Measurements from ENCODE around the gene SSBP3. TPM values are rescaled to one million over a fixed set of nuclear protein-coding genes. Genes with fewer than 3 reads are reported as not detected.

The SSBP3 gene
- polyA plus RNA-seq, 1 of the 3 experiments (the other 2 are of a cell fraction): 26.2 TPM

GRCh38 chr1:54284781-54285529 is 121.2 kb downstream of the SSBP3 start:
- Histone ChIP-seq H4K20me1 (ENCODE audit: insufficient read depth) (peaks cover 4% of the 10 kb centered on the region; the same call in 1 of the 2 replicates), H3K9ac (no peak overlapping the region), H3K27me3 (ENCODE audit: insufficient read depth) (no peaks in the 10 kb centered on the region), H3K9me2 (no peaks in the 10 kb centered on the region), H3K9me3 (no peaks in the 10 kb centered on the region), H3K79me2 (ENCODE audit: insufficient read depth) (peaks cover 7% of the 10 kb centered on the region; the same call in 1 of the 2 replicates), H2AFZ (ENCODE audit: low read depth) (no peak overlapping the region), H3K27ac (ENCODE audit: low read depth in 2 of 2, low read length in 1 of 2) (no peak overlapping the region), H3K4me3 (ENCODE audit: low read depth in 2 of 2, low read length in 1 of 2) (no peak overlapping the region), H3F3A (replicated peaks; ENCODE audit: insufficient read depth) (no peaks in the 10 kb centered on the region), H3K4me2 (no peak overlapping the region), H3K36me3 (replicated peaks in 1 of 2; ENCODE audit: control insufficient read depth in 1 of 2, insufficient read depth in 2 of 2, low read length in 1 of 2) (peaks cover 6 to 7% of the 10 kb centered on the region in 2 experiments), H3K4me1 (ENCODE audit: control insufficient read depth in 1 of 2, insufficient read depth in 2 of 2, low read depth in 1 of 2, low read length in 1 of 2) (peaks cover 13 to 54% of the 10 kb centered on the region in 2 experiments; a peak in 3 of 4 replicates)
- WGBS (ENCODE audit: low lambda C conversion rate): 93% methylated on average over 10 of the region's 10 CpGs
- DNase-seq: no peak
- ChIA-PET POLR2A (no interaction called here), CTCF (interaction anchor here (0.9 to 3.4 kb wide), 2 partner anchors 12 to 21 kb away, joined by 3 to 13 read pairs; no protein-coding TSS in a partner anchor)
- TF ChIP-seq, protein P1, sequence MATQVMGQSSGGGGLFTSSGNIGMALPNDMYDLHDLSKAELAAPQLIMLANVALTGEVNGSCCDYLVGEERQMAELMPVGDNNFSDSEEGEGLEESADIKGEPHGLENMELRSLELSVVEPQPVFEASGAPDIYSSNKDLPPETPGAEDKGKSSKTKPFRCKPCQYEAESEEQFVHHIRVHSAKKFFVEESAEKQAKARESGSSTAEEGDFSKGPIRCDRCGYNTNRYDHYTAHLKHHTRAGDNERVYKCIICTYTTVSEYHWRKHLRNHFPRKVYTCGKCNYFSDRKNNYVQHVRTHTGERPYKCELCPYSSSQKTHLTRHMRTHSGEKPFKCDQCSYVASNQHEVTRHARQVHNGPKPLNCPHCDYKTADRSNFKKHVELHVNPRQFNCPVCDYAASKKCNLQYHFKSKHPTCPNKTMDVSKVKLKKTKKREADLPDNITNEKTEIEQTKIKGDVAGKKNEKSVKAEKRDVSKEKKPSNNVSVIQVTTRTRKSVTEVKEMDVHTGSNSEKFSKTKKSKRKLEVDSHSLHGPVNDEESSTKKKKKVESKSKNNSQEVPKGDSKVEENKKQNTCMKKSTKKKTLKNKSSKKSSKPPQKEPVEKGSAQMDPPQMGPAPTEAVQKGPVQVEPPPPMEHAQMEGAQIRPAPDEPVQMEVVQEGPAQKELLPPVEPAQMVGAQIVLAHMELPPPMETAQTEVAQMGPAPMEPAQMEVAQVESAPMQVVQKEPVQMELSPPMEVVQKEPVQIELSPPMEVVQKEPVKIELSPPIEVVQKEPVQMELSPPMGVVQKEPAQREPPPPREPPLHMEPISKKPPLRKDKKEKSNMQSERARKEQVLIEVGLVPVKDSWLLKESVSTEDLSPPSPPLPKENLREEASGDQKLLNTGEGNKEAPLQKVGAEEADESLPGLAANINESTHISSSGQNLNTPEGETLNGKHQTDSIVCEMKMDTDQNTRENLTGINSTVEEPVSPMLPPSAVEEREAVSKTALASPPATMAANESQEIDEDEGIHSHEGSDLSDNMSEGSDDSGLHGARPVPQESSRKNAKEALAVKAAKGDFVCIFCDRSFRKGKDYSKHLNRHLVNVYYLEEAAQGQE (IDR thresholded peaks at IDR 0.05; ENCODE audit: low read depth, low read length): no peak
- TF ChIP-seq MXI1 (IDR thresholded peaks at IDR 0.05; ENCODE audit: low read depth, low read length) (no peak), NRF1 (IDR thresholded peaks at IDR 0.05; ENCODE audit: low read depth, low read length) (no peak)

DNA sequence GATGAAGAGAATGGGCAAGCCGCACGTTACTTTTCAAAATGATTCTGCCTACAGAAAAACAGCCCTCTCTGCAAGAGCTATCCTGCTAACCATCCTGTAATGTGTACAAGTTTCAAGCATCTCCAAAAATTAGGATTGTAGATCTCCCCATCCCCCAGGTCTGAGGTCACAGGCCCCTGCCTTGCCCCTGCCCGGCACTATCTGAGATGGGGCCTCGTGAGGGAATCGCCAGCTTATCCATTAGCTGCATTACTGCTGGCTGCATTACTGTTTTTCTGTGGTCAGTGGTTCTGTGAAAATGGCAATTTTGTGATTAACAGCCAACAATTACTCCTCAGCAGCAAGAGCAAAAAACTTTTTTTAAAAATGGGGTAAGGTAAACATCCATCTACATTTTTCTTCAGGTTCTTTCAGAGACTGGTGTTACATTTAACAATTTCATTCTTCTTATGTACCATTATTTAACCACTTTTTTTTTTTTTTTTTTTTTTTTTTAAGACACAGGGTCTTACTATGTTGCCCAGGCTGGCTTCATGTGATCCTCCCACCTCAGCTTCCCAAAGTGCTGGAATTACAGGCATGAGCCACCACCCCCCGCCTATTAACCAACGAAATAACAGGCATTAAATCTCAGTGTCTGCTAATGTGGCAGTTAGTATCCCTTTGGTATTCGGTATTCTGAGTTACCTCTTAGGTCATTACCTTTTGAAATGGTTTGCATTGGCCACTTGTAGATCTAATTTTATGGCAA is 122.4 kb downstream of the SSBP3 start:
- Histone ChIP-seq H3K36me3 (replicated peaks in 1 of 2; ENCODE audit: control insufficient read depth in 1 of 2, insufficient read depth in 2 of 2, low read length in 1 of 2) (peaks cover 6 to 7% of the 10 kb centered on the region in 2 experiments), H3K9me3 (no peaks in the 10 kb centered on the region), H4K20me1 (ENCODE audit: insufficient read depth) (no peaks in the 10 kb centered on the region), H3K27ac (ENCODE audit: low read depth in 2 of 2, low read length in 1 of 2) (no peak overlapping the region), H3K9ac (no peak overlapping the region), H3F3A (replicated peaks; ENCODE audit: insufficient read depth) (no peaks in the 10 kb centered on the region), H3K79me2 (ENCODE audit: insufficient read depth) (peaks cover 7% of the 10 kb centered on the region; the same call in 1 of the 2 replicates), H3K9me2 (no peaks in the 10 kb centered on the region), H3K4me2 (no peak overlapping the region), H3K27me3 (ENCODE audit: insufficient read depth) (no peaks in the 10 kb centered on the region), H3K4me3 (ENCODE audit: low read depth in 2 of 2, low read length in 1 of 2) (no peak overlapping the region), H3K4me1 (ENCODE audit: control insufficient read depth in 1 of 2, insufficient read depth in 2 of 2, low read depth in 1 of 2, low read length in 1 of 2) (peaks cover 13 to 44% of the 10 kb centered on the region in 2 experiments; a peak in 3 of 4 replicates), H2AFZ (ENCODE audit: low read depth) (no peak overlapping the region)
- ChIA-PET POLR2A (no interaction called here), CTCF (interaction anchor here (3.4 kb wide), 1 partner anchor 10 kb away, joined by 13 read pairs; no protein-coding TSS in a partner anchor)
- no peak for DNase-seq
- 96% methylated on average over 5 of the region's 8 CpGs for WGBS (ENCODE audit: low lambda C conversion rate)
- no peak for TF ChIP-seq ELF1 (IDR thresholded peaks at IDR 0.05)
- TF ChIP-seq TCF12 (IDR thresholded peaks at IDR 0.05): no peak
- TF ChIP-seq PBX3 (IDR thresholded peaks at IDR 0.05): no peak
- no peak for TF ChIP-seq RAD21 (IDR thresholded peaks at IDR 0.05; ENCODE audit: low read length)
- no peak for TF ChIP-seq NRF1 (IDR thresholded peaks at IDR 0.05; ENCODE audit: low read depth, low read length)
- TF ChIP-seq TAF1 (IDR thresholded peaks at IDR 0.05; ENCODE audit: borderline replicate concordance, low read depth, low read length): no peak
- no peak for TF ChIP-seq USF2 (IDR thresholded peaks at IDR 0.05; ENCODE audit: borderline replicate concordance, low read depth, low read length)
- TF ChIP-seq FOXJ3 (CRISPR knock-in tag; IDR thresholded peaks at IDR 0.05): no peak
- TF ChIP-seq, protein P1 (IDR thresholded peaks at IDR 0.05; ENCODE audit: low read depth, low read length): no peak
- TF ChIP-seq, protein P2, sequence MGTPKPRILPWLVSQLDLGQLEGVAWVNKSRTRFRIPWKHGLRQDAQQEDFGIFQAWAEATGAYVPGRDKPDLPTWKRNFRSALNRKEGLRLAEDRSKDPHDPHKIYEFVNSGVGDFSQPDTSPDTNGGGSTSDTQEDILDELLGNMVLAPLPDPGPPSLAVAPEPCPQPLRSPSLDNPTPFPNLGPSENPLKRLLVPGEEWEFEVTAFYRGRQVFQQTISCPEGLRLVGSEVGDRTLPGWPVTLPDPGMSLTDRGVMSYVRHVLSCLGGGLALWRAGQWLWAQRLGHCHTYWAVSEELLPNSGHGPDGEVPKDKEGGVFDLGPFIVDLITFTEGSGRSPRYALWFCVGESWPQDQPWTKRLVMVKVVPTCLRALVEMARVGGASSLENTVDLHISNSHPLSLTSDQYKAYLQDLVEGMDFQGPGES (IDR thresholded peaks at IDR 0.05; ENCODE audit: low read depth, low read length): no peak
- no peak for TF ChIP-seq NFIC (IDR thresholded peaks at IDR 0.05; ENCODE audit: borderline replicate concordance)
